Measurements from ENCODE around the gene GABBR2. TPM values are rescaled to one million over a fixed set of nuclear protein-coding genes. Genes with fewer than 3 reads are reported as not detected.

Gene GABBR2
- total RNA-seq, 4 donors from 2014 or later: under 0.01 to 0.62 TPM; not detected in 2

DNA sequence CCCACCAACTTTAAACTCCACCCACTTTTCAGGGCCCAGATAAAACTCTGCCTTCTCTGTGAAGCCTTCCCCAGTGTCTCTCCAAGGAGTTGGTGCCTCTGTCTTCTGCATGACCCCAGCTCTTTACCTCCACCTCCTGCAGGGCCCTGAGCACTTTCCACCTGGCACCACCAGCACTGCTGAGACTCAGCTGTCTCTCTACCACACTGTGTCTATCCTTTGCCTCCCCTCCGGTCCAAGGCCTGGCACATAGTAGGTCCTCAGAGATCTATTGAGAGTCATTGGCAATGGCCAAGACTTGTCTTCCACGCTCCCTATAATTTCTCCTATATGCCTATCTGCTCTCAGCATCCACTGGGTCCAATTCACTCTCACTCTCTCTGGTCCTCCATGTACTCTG lies 12.9 kb upstream of the GABBR2 start:
- Histone ChIP-seq H3K36me3 (no peaks in the 10 kb centered on the region), H3K27me3 (no peaks in the 10 kb centered on the region), H3K27ac (no peak overlapping the region), H3K4me1 (no peaks in the 10 kb centered on the region), H3K4me3 (no peak overlapping the region), H3K9me3 (no peaks in the 10 kb centered on the region)
- intact Hi-C loops (cut with DNase I; ENCODE audit: low total_unique reads): no loop called here
- TF ChIP-seq, protein P1, sequence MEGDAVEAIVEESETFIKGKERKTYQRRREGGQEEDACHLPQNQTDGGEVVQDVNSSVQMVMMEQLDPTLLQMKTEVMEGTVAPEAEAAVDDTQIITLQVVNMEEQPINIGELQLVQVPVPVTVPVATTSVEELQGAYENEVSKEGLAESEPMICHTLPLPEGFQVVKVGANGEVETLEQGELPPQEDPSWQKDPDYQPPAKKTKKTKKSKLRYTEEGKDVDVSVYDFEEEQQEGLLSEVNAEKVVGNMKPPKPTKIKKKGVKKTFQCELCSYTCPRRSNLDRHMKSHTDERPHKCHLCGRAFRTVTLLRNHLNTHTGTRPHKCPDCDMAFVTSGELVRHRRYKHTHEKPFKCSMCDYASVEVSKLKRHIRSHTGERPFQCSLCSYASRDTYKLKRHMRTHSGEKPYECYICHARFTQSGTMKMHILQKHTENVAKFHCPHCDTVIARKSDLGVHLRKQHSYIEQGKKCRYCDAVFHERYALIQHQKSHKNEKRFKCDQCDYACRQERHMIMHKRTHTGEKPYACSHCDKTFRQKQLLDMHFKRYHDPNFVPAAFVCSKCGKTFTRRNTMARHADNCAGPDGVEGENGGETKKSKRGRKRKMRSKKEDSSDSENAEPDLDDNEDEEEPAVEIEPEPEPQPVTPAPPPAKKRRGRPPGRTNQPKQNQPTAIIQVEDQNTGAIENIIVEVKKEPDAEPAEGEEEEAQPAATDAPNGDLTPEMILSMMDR (IDR thresholded peaks at IDR 0.05): no peak
- no peak for TF ChIP-seq POLR2A (IDR thresholded peaks at IDR 0.05)
- DNase-seq: no peak

DNA sequence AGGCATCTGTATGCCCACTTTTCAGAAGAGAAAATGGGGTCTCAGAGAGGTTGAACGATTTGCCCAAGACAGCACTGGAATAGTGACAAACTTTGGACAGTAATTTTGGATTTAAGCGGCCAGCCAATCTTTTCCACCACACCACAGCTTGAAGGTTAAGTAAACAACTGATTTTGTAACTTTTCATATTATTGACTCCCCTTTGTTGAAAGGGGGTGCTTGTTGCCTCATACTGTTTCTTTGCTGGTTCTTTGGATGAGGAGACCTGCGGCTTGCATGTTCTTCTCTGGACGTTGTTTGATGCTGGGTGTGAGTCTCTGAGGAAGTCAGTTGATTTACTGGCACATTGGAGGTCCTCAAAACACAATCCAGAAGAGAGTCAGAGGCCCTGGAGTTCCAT lies 11.7 kb upstream of the GABBR2 start:
- intact Hi-C loops (cut with DNase I; ENCODE audit: low total_unique reads): no loop called here

GRCh38 chr9:98719055-98719454 lies 10.3 kb upstream of the GABBR2 start:
- no peak for DNase-seq
- Histone ChIP-seq H3K36me3 (no peaks in the 10 kb centered on the region), H3K27ac (no peak overlapping the region), H3K4me3 (no peak overlapping the region), H3K9me3 (no peaks in the 10 kb centered on the region), H3K4me1 (no peaks in the 10 kb centered on the region), H3K27me3 (no peaks in the 10 kb centered on the region)
- intact Hi-C loops (cut with DNase I; ENCODE audit: low total_unique reads): no loop called here
- TF ChIP-seq, protein P1 (IDR thresholded peaks at IDR 0.05): no peak
- TF ChIP-seq POLR2A (IDR thresholded peaks at IDR 0.05): no peak

More for the DNA sequence above, 11.7 kb upstream of the GABBR2 start:
- TF ChIP-seq POLR2A (IDR thresholded peaks at IDR 0.05): no peak
- TF ChIP-seq, protein P1 (IDR thresholded peaks at IDR 0.05): no peak
- no peak overlapping the region for H3K4me3 ChIP-seq
- no peaks in the 10 kb centered on the region for H3K4me1 ChIP-seq
- no peaks in the 10 kb centered on the region for H3K27me3 ChIP-seq
- no peak for DNase-seq
- H3K9me3 ChIP-seq: no peaks in the 10 kb centered on the region
- no peaks in the 10 kb centered on the region for H3K36me3 ChIP-seq
- H3K27ac ChIP-seq: no peak overlapping the region

DNA sequence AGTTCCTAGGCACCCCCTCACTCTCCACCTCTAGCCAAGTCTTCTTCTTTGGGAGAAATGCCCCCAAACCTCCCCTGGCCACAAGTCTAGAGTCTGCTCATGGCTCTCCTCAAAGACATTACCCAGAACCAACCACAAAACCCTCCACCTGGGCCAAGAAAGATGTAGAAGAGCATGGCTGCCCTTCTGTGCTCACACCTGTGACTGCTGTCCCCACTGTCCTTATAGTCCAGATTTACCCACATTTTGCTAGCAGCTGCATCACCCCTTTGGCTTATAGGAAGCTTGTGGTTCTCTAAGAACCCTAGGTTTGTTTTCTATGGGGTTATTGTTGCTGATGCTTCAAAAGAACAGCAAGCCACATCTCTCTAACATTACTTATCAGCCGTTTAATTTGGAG lies 6.1 kb upstream of the GABBR2 start:
- Histone ChIP-seq H3K27ac (no peak overlapping the region), H3K4me1 (no peaks in the 10 kb centered on the region), H3K36me3 (no peaks in the 10 kb centered on the region), H3K9me3 (no peaks in the 10 kb centered on the region), H3K27me3 (peaks cover 0 to 1% of the 10 kb centered on the region in 2 donors), H3K4me3 (no peak overlapping the region)
- TF ChIP-seq, protein P1 (IDR thresholded peaks at IDR 0.05): no peak
- TF ChIP-seq POLR2A (IDR thresholded peaks at IDR 0.05): no peak
- intact Hi-C loops (cut with DNase I; ENCODE audit: low total_unique reads): no loop called here
- DNase-seq: no peak

GRCh38 chr9:98712987-98713386 lies 4.3 kb upstream of the GABBR2 start:
- Histone ChIP-seq H3K4me3 (no peak overlapping the region), H3K36me3 (no peaks in the 10 kb centered on the region), H3K4me1 (no peaks in the 10 kb centered on the region), H3K9me3 (no peaks in the 10 kb centered on the region), H3K27ac (no peak overlapping the region), H3K27me3 (peaks cover 0 to 7% of the 10 kb centered on the region in 2 donors)
- intact Hi-C loops (cut with DNase I; ENCODE audit: low total_unique reads): no loop called here
- no peak for TF ChIP-seq POLR2A (IDR thresholded peaks at IDR 0.05)
- TF ChIP-seq, protein P1 (IDR thresholded peaks at IDR 0.05): no peak
- DNase-seq: no peak

Measured in uterus (tissue), 4 donors.